ENCODE data around the gene RPS25. TPM values are rescaled to one million over a fixed set of nuclear protein-coding genes. Genes with fewer than 3 reads are reported as not detected.
"Not testable (repeated sequence)": the region's sequence is repeated elsewhere in the genome, so short reads cannot be mapped to it uniquely, and the experiment has no call there.

Gene RPS25

DNA sequence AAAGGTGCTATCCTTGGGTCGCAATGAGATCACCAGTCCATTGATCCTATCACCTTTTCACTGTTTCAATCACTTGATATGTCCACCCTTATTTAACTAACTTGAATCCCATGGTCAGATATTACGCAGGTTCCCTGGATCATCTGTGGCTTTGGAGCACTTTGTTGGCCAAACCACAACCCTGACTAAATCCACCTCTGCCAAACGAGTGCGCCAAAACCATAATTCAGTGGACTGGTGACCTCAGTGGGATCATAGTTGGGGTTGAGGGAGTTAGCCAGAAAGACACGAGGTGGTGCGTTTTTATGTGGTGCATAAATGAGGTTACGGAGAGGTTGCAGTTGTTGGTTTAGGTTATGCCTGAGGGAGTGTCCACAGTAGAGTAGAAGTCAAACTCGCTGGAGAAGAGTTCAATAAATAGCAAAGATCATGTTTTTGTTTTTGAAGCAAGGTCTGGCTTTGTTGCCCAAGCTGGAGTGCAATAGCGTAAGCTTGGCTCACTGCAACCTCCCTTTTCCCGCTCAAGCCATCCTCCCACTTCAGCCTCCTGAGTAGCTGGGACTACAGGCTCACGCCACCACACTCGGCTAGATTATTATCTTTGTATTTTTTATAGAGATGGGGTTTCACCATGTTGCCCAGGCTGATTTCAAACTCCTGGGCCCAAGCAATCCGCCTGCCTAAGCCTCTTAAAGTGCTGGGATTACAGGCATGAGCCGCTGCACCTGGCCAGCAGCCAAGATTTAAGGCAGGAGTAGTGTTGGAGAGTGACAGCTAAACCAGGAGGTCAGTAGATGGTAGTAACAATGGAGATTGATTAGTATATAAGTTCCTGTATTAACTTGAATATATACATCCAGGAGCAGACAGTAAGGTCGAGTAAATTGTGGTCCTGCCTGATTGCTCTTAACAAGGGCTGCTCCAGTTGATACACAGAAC lies 42.1 kb downstream of the RPS25 start:
- WGBS (ENCODE audit: extremely low coverage, insufficient coverage, low lambda C conversion rate) = no CpG with 5 or more reads among the region's 15 CpGs

GRCh38 chr11:118973985-118974384 lies 44.2 kb downstream of the RPS25 start:
- H3K27me3 ChIP-seq (ENCODE audit: insufficient read depth, low read length, poor library complexity) = no peaks in the 10 kb centered on the region
- no peak overlapping the region for H4K5ac ChIP-seq (ENCODE audit: low read length)
- no peak overlapping the region for H4K8ac ChIP-seq (ENCODE audit: low read depth, low read length)
- H3K79me2 ChIP-seq (ENCODE audit: control insufficient read depth, insufficient read depth, low read length) = no peaks in the 10 kb centered on the region
- H3K36me3 ChIP-seq (ENCODE audit: control insufficient read depth, insufficient read depth, low read length) = no peaks in the 10 kb centered on the region
- H2BK120ac ChIP-seq (ENCODE audit: low read depth, low read length) = no peak overlapping the region
- H3K4me1 ChIP-seq (ENCODE audit: control insufficient read depth, low read depth, low read length) = no peaks in the 10 kb centered on the region
- H3K4me3 ChIP-seq (ENCODE audit: low read length) = no peak overlapping the region
- H3K4me2 ChIP-seq (ENCODE audit: low read length) = no peak overlapping the region
- no peak overlapping the region for H3K4ac ChIP-seq (ENCODE audit: low read depth, low read length)
- no peaks in the 10 kb centered on the region for H3K79me1 ChIP-seq (ENCODE audit: low read length)
- no peak for DNase-seq
- no CpG with 5 or more reads among the region's 2 CpGs for WGBS (ENCODE audit: extremely low coverage, insufficient coverage, low lambda C conversion rate)
- no peak overlapping the region for H3K27ac ChIP-seq (ENCODE audit: low read depth, low read length)
- H3K56ac ChIP-seq (ENCODE audit: low read length) = no peak overlapping the region
- no peak overlapping the region for H3K18ac ChIP-seq (ENCODE audit: low read length)
- no peak overlapping the region for H3K9ac ChIP-seq (ENCODE audit: low read length)
- no peak overlapping the region for H2BK5ac ChIP-seq (ENCODE audit: low read length)
- H2BK15ac ChIP-seq (replicated peaks; ENCODE audit: low read depth) = no peak overlapping the region
- H3K23ac ChIP-seq (ENCODE audit: low read length) = no peak overlapping the region
- H2AK5ac ChIP-seq (ENCODE audit: low read length) = no peak overlapping the region

More for the DNA sequence above, 42.1 kb downstream of the RPS25 start:
- no peak for DNase-seq
- Histone ChIP-seq H2BK15ac (replicated peaks; ENCODE audit: low read depth) (no peak overlapping the region), H3K4me2 (ENCODE audit: low read length) (no peak overlapping the region), H3K9ac (ENCODE audit: low read length) (no peak overlapping the region), H3K4me3 (ENCODE audit: low read length) (no peak overlapping the region), H3K36me3 (ENCODE audit: control insufficient read depth, insufficient read depth, low read length) (no peaks in the 10 kb centered on the region), H2BK5ac (ENCODE audit: low read length) (no peak overlapping the region), H2BK120ac (ENCODE audit: low read depth, low read length) (no peak overlapping the region), H3K79me2 (ENCODE audit: control insufficient read depth, insufficient read depth, low read length) (no peaks in the 10 kb centered on the region), H3K4me1 (ENCODE audit: control insufficient read depth, low read depth, low read length) (no peaks in the 10 kb centered on the region), H3K79me1 (ENCODE audit: low read length) (no peaks in the 10 kb centered on the region), H3K27ac (ENCODE audit: low read depth, low read length) (no peak overlapping the region), H4K8ac (ENCODE audit: low read depth, low read length) (no peak overlapping the region), H3K18ac (ENCODE audit: low read length) (no peak overlapping the region), H4K5ac (ENCODE audit: low read length) (no peak overlapping the region), H3K23ac (ENCODE audit: low read length) (no peak overlapping the region), H3K56ac (ENCODE audit: low read length) (no peak overlapping the region), H3K27me3 (ENCODE audit: insufficient read depth, low read length, poor library complexity) (no peaks in the 10 kb centered on the region), H3K4ac (ENCODE audit: low read depth, low read length) (no peak overlapping the region), H2AK5ac (ENCODE audit: low read length) (no peak overlapping the region)

DNA sequence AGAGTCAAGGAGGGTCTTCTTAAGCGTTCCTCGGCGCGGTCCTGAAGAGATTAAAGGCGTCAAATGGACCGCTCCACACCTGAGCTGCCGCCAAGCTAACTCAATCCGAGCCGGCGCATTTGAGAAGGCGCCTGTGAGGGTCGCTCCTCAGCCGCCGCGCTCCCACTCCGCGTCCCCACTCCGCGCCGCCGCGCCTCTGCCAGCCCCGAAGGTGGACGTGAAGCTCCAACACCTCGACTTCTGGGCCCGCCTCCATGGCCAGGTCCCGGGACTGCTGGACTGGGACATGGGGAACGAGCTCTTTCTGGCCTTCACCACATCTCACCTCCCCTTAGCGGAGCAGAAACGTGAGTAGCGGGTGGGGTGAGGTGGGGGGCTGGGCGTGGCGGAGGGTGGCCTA lies 46.5 kb downstream of the RPS25 start, which contains the start of gene FOXR1:
FOXR1 (plus strand) TSS at position 116 of the 400 bp plus-strand sequence; CDS start at position 287, 171 bp downstream.
- no peak within 1 kb of the TSS for H2BK5ac ChIP-seq (ENCODE audit: low read length)
- H4K5ac ChIP-seq (ENCODE audit: low read length) = no peak within 1 kb of the TSS
- H3K4me1 ChIP-seq (ENCODE audit: control insufficient read depth, low read depth, low read length) = no peaks in the 10 kb centered on the region
- H3K79me1 ChIP-seq (ENCODE audit: low read length) = no peaks in the 10 kb centered on the region
- no peak within 1 kb of the TSS for H3K56ac ChIP-seq (ENCODE audit: low read length)
- no peak within 1 kb of the TSS for H2BK120ac ChIP-seq (ENCODE audit: low read depth, low read length)
- no peak within 1 kb of the TSS for H3K9ac ChIP-seq (ENCODE audit: low read length)
- no peak within 1 kb of the TSS for H2BK15ac ChIP-seq (replicated peaks; ENCODE audit: low read depth)
- H3K4me3 ChIP-seq (ENCODE audit: low read length) = no peak within 1 kb of the TSS
- no peaks in the 10 kb centered on the region for H3K79me2 ChIP-seq (ENCODE audit: control insufficient read depth, insufficient read depth, low read length)
- no peak within 1 kb of the TSS for H3K18ac ChIP-seq (ENCODE audit: low read length)
- H3K4ac ChIP-seq (ENCODE audit: low read depth, low read length) = no peak within 1 kb of the TSS
- no peak within 1 kb of the TSS for H3K23ac ChIP-seq (ENCODE audit: low read length)
- H2AK5ac ChIP-seq (ENCODE audit: low read length) = no peak within 1 kb of the TSS
- WGBS (ENCODE audit: extremely low coverage, insufficient coverage, low lambda C conversion rate) = no CpG with 5 or more reads among the region's 33 CpGs
- no peaks in the 10 kb centered on the region for H3K36me3 ChIP-seq (ENCODE audit: control insufficient read depth, insufficient read depth, low read length)
- no peak within 1 kb of the TSS for H3K4me2 ChIP-seq (ENCODE audit: low read length)
- no peak for DNase-seq
- no peak within 1 kb of the TSS for H3K27ac ChIP-seq (ENCODE audit: low read depth, low read length)
- no peaks in the 10 kb centered on the region for H3K27me3 ChIP-seq (ENCODE audit: insufficient read depth, low read length, poor library complexity)
- no peak within 1 kb of the TSS for H4K8ac ChIP-seq (ENCODE audit: low read depth, low read length)

- H3K79me1 ChIP-seq (ENCODE audit: low read length); H3K56ac ChIP-seq (ENCODE audit: low read length); DNase-seq; H3K18ac ChIP-seq (ENCODE audit: low read length); H3K23ac ChIP-seq (ENCODE audit: low read length); H4K5ac ChIP-seq (ENCODE audit: low read length); H3K4me1 ChIP-seq (ENCODE audit: control insufficient read depth, low read depth, low read length); H3K36me3 ChIP-seq (ENCODE audit: control insufficient read depth, insufficient read depth, low read length); H2AK5ac ChIP-seq (ENCODE audit: low read length); H3K27ac ChIP-seq (ENCODE audit: low read depth, low read length); H2BK120ac ChIP-seq (ENCODE audit: low read depth, low read length); H3K4me2 ChIP-seq (ENCODE audit: low read length); H3K4ac ChIP-seq (ENCODE audit: low read depth, low read length); H3K4me3 ChIP-seq (ENCODE audit: low read length); H2BK15ac ChIP-seq (replicated peaks; ENCODE audit: low read depth); H2BK5ac ChIP-seq (ENCODE audit: low read length); H4K8ac ChIP-seq (ENCODE audit: low read depth, low read length); H3K9ac ChIP-seq (ENCODE audit: low read length); H3K27me3 ChIP-seq (ENCODE audit: insufficient read depth, low read length, poor library complexity); H3K79me2 ChIP-seq (ENCODE audit: control insufficient read depth, insufficient read depth, low read length): not testable (repeated sequence)
- WGBS (ENCODE audit: extremely low coverage, insufficient coverage, low lambda C conversion rate) = no CpG with 5 or more reads among the region's 2 CpGs
These were observed 48.6 kb downstream of the RPS25 start for GRCh38 chr11:118969508-118969907.

Small RNA genes within 50 kb of the gene (small RNA-seq; reads per million reads assigned to genes)
- not detected for gene AP003392.2 (ENCODE audit: insufficient read depth)
- gene RF00017 (ENCODE audit: insufficient read depth) = not detected
- not detected for gene RF00019 (ENCODE audit: insufficient read depth)
